ENCODE results near the gene COL27A1.

- TF ChIP-seq CTCF (IDR thresholded peaks at IDR 0.05; ENCODE audit: borderline replicate concordance, extremely low read depth, low read length, poor library complexity, severe bottlenecking) (no peak), EZH2 (IDR thresholded peaks at IDR 0.05; ENCODE audit: borderline replicate concordance, low read depth, low read length, severe bottlenecking) (no peak)
Observed at GRCh38 chr9:114181607-114182409, 26.5 kb downstream of the COL27A1 start.
